HG03139 (cell line): ENCODE results near the gene OSGEPL1.
"Not testable (repeated sequence)": the region's sequence is repeated elsewhere in the genome, so short reads cannot be mapped to it uniquely, and the experiment has no call there.

Experiments
- ATAC-seq: cut with Tn5 transposase; IDR thresholded peaks from one replicate; pipeline ENCODE4 v1.9.1; 2021; ENCODE audit not compliant: unreplicated experiment

The OSGEPL1 gene

DNA sequence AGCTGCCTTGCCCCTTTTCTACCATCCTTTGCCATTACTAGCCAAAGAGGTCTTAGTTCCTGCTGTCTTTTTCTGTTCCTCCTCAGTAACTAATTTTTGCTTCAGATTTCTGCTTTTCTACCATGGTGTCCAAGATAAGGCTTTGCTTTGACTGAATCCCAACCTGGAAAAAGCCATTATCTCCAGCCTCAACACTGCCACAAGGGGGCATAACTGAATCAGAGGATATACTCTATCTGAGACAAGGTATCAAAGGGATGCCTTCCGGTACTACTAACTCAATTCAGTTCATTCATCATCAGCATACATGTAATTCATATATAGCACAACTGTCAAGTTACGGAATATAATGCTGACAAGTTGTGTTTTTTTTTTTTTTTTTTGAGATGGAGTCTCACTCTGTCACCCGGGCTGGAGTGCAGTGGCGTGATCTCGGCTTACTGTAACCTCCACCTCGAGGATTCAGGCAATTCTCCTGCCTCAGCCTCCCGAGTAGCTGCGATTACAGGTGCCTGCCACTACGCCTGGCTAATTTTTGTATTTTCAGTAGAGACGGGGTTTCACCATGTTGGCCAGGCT lies 11.4 kb downstream of the OSGEPL1 start:
- peak; percentile 54 for ATAC-seq

DNA sequence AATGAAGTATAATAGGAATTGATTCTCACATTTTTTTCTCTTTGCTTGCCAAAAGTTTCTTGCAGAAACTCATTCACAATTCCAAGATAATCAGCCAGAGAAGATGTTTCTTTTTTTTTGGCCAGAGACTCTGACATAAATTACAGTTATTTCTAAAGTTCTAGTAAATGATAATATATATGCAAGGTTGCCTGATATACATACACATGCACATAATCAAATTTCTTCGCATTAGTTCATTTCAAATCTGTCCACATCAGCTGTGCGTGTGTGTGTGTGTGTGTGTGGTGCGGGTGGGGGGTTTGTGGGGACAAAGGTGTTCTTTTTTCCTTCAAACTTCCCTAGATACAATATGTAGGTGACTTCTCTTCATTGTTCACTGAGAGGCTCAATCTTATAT lies 33.2 kb downstream of the OSGEPL1 start:
- ATAC-seq: no peak

- no peak for ATAC-seq
Measured at GRCh38 chr2:189726849-189727248, 35.7 kb downstream of the OSGEPL1 start.

GRCh38 chr2:189726271-189726670 lies 36.3 kb downstream of the OSGEPL1 start:
- no peak for ATAC-seq

GRCh38 chr2:189723192-189723591 lies 39.4 kb downstream of the OSGEPL1 start:
- ATAC-seq: no peak

- ATAC-seq: no peak
Measured at GRCh38 chr2:189719571-189719970, 43.0 kb downstream of the OSGEPL1 start.

DNA sequence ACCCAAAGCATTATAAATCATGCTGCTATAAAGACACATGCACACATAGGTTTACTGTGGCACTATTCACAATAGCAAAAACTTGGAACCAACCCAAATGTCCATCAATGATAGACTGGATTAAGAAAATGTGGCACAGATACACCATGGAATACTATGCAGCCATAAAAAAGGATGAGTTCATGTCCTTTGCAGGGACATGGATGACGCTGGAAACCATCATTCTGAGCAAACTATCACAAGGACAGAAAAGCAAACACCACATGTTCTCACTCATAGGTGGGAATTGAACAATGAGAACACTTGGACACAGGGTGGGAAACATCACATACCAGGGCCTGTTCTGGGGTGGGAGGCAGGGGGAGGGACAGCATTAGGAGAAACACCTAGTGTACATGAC lies 45.0 kb downstream of the OSGEPL1 start:
- not testable (repeated sequence) for ATAC-seq

GRCh38 chr2:189709501-189710221 lies 52.9 kb downstream of the OSGEPL1 start:
- no peak for ATAC-seq

DNA sequence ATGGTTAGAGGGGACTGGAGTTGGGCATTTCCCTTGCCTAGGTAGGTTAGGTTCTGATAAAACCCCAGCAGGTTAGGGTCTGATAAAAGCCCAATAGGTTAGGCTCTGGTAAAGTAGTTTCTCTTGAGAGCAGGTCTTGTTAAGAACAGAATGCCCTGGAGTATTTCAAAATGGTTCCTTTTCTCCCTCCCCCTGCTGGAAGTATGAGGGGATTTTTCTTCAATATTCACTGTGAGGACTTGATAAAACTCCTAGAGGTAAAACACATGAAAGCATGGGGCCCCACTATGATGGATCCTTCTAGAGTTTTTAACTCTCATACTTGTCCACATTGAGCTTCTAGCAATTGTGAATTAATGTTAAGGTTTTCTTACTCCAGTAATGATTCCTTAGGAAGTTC lies 60.5 kb downstream of the OSGEPL1 start:
- no peak for ATAC-seq

- no peak for ATAC-seq
Measured at GRCh38 chr2:189700681-189701080, 61.9 kb downstream of the OSGEPL1 start.

DNA sequence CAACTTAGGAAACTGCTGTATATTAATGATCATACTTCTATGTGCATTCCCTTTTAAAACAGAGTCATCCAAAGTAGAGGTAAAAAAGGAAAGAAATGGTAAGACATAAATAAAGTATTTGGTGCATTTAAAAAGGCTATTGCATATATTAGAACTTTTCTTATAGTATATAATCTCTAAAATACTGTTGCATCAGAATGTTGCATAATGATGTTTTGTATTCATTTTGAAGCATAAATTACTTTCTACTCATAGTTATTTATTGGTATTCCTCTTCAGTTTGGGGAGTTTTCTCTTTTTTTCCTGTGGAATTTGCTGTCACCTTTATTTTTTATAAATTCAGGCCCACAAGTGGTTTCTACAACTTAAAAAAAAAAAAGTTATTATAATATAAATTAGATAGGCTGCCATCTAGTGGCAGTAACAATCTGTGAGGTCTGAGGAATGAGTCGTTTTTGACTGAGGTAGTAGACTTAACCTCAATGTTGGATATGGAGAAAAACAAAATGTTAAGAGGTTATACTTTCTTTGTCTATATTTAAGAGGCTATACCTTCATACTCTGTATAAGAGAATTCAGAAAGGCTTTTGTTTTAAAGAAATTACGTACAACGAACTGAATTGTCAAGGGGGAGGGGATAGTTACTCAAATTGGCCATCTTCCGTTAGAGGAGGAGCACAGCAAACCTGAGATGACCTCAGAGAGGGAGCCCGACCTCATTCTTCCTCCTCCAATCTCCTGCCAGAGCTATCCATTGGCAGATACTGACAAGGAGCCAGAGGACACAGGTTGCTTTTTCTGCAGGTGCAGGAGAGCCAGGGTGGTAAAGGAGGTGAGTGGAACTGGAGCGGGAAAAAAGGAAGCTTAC lies 64.3 kb downstream of the OSGEPL1 start:
- ATAC-seq: peak; percentile 55
